GM12878 (cell line): ENCODE data around the gene MYOM1. TPM values are rescaled to one million over a fixed set of nuclear protein-coding genes. Genes with fewer than 3 reads are reported as not detected.

Source experiments
- CBX3 ChIP-seq: fragments of 200-600 bp; sonication (generic); IDR thresholded peaks from 2 replicates; pipeline ENCODE4 v1.6.1; 2016; ENCODE audit warnings: low read depth, borderline replicate concordance
- FOXM1 ChIP-seq: IDR thresholded peaks from 2 replicates; pipeline ENCODE4 v1.6.1; 2012; ENCODE audit warnings: low read depth, mild to moderate bottlenecking, inconsistent platforms, low read length, moderate library complexity
- GATAD2B ChIP-seq: fragments of 450-650 bp; conservative IDR thresholded peaks from 2 replicates; pipeline ENCODE4 v1.6.1; 2017; ENCODE audit warnings: low read depth, mild to moderate bottlenecking, moderate library complexity
- JUNB ChIP-seq: IDR thresholded peaks from 2 replicates; pipeline ENCODE4 v1.6.1; 2016; ENCODE audit warnings: antibody characterized with exemption, mild to moderate bottlenecking
- KLF5 ChIP-seq: fragments of 450-650 bp; IDR thresholded peaks from 2 replicates; pipeline ENCODE4 v1.6.1; 2014; ENCODE audit warnings: mild to moderate bottlenecking; ENCODE audit not compliant: partially characterized antibody
- MXI1 ChIP-seq: fragments of 150-350 bp; IDR thresholded peaks from 2 replicates; pipeline ENCODE4 v1.6.1; 2011; ENCODE audit warnings: low read depth, mild to moderate bottlenecking, inconsistent platforms, low read length, improper control_type of control experiment
- MYC ChIP-seq: IDR thresholded peaks from 2 replicates; pipeline ENCODE4 v1.6.1; 2011; ENCODE audit warnings: mild to moderate bottlenecking, low read length, moderate library complexity, inconsistent platforms; ENCODE audit not compliant: insufficient read depth, insufficient replicate concordance, insufficient read length, severe bottlenecking
- NFXL1 ChIP-seq: fragments of 450-650 bp; IDR thresholded peaks from 2 replicates; pipeline ENCODE4 v1.6.1; 2017; ENCODE audit warnings: antibody characterized with exemption, mild to moderate bottlenecking, borderline replicate concordance
- NFYA ChIP-seq: IDR thresholded peaks from 2 replicates; pipeline ENCODE4 v1.6.1; 2011; ENCODE audit warnings: low read depth, mild to moderate bottlenecking, low read length, improper control_type of control experiment, borderline replicate concordance
- NRF1 ChIP-seq: conservative IDR thresholded peaks from 2 replicates; pipeline ENCODE4 v1.6.1; 2011; ENCODE audit warnings: mild to moderate bottlenecking, low read depth, low read length, improper control_type of control experiment
- PAX5 ChIP-seq: IDR thresholded peaks from 2 replicates; pipeline ENCODE4 v1.6.1; 2011; ENCODE audit warnings: low read depth, low read length, borderline replicate concordance
- RAD21 ChIP-seq: IDR thresholded peaks from 2 replicates; pipeline ENCODE4 v1.6.1; 2011; ENCODE audit warnings: mild to moderate bottlenecking, low read depth, low read length, moderate library complexity; ENCODE audit not compliant: insufficient read depth
- RB1 ChIP-seq: fragments of 450-650 bp; formaldehyde crosslinking; IDR thresholded peaks from 2 replicates; pipeline ENCODE4 v1.6.1; 2017; ENCODE audit warnings: mild to moderate bottlenecking, borderline replicate concordance
- RELA ChIP-seq: fragments of 450-650 bp; IDR thresholded peaks from 2 replicates; pipeline ENCODE4 v1.8.0; 2014; ENCODE audit warnings: borderline replicate concordance; ENCODE audit not compliant: partially characterized antibody
- RUNX3 ChIP-seq: IDR thresholded peaks from 2 replicates; pipeline ENCODE4 v1.6.1; 2012; ENCODE audit warnings: low read length, inconsistent platforms
- SIX5 ChIP-seq: IDR thresholded peaks from 2 replicates; pipeline ENCODE4 v1.6.1; 2011; ENCODE audit warnings: mild to moderate bottlenecking, low read depth, low read length, moderate library complexity; ENCODE audit not compliant: severe bottlenecking
- SP1 ChIP-seq: IDR thresholded peaks from one replicate; pipeline ENCODE4 v1.6.1; 2011; ENCODE audit warnings: low read depth, low read length
- ZNF24 ChIP-seq: fragments of 450-650 bp; IDR thresholded peaks from 2 replicates; pipeline ENCODE4 v1.6.1; 2017; ENCODE audit warnings: antibody characterized with exemption, mild to moderate bottlenecking
- polyA plus RNA-seq, 11 experiments: library from polyadenylated mRNA; depleted of rRNA in 4 of 11; unstranded in 6 of 11; stranded (reverse) in 5 of 11; fragments of >200 nt; fragmentation: Nextera tagmentation in 4 of 11; fragmentation: Illumina TruSeq in 1 of 11; extraction: Ambion mirVana in 4 of 11; extraction: Trizol in 1 of 11; gene quantifications; 1 replicate in 1 of 11; 2 replicates in 10 of 11; pipeline versions ENCODE4 v1.2.1 to v1.2.3, GENCODE V29; 2011 to 2016; ENCODE audit warnings: inconsistent platforms in 2 of 11, missing spikeins in 2 of 11, low read depth in 1 of 11
- total RNA-seq, 4 experiments: library from RNA; depleted of rRNA in 3 of 4; stranded (reverse); fragments of >200 nt in 3 of 4; fragmentation: Illumina TruSeq in 1 of 4; extraction: Trizol in 1 of 4; gene quantifications; 2 replicates each; pipeline versions ENCODE4 v1.2.1 to v1.2.3, GENCODE V29; 2013 to 2021
- TF ChIP-seq, protein P1 (sequence below): IDR thresholded peaks from 2 replicates; pipeline ENCODE4 v1.6.1; 2012; ENCODE audit warnings: low read length, inconsistent platforms
- TF ChIP-seq, protein P2 (sequence below): IDR thresholded peaks from 2 replicates; pipeline ENCODE4 v1.6.1; 2012; ENCODE audit warnings: mild to moderate bottlenecking, low read depth, low read length
- TF ChIP-seq, protein P3 (sequence below): fragments of 450-650 bp; IDR thresholded peaks from 2 replicates; pipeline ENCODE4 v1.6.1; 2017; ENCODE audit warnings: mild to moderate bottlenecking, moderate library complexity

MYOM1 gene
- total and polyA plus RNA-seq, 10 of the 15 experiments (the other 5 are each of a cell fraction or from before 2014, with no cell fraction given): 0.06 to 1.0 (median 0.57) TPM

DNA sequence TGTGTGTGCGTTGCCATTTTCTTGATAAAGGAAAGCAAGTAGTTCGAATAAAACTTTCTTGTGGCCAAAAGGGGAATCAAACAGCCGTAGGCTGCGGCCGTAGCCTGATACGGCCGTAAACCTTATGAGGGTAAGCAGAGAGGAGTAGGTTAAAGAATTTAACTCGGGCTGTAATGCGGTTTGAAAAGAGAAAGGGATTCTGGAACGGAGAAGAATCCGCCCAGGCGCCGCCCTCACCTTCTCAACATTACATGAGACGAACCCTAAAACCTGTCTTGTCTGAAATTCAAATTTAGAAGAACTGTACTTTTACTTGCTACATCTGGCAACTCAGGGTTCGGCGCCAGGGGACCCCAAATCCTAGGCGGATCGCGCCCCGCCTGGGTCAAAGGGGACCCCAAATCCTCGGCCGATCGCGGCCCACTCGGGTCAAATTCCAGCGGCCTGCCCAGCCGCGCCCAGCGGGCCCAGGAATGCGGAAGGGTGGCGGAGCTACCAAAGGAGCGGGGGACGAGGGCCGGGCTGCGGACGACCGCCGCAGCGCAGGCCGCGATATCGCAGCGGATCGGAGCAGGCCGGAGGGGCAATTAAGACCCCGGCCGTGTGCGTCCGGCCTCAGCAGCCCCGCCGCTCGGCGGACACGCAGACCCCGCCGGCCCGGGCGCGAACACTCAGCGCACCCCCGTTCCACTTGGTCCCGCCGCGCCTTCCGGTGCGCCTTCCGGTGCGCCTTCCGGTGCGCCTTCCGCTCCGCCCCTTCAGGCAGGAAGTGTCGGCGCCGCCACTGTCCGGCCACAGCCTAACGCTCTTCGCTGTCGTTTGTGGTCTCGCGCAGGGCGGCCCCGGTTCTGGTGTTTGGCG lies 41.8 kb upstream of the MYOM1 start, which contains the start of gene MYL12B (continued):
- TF ChIP-seq, protein P1, sequence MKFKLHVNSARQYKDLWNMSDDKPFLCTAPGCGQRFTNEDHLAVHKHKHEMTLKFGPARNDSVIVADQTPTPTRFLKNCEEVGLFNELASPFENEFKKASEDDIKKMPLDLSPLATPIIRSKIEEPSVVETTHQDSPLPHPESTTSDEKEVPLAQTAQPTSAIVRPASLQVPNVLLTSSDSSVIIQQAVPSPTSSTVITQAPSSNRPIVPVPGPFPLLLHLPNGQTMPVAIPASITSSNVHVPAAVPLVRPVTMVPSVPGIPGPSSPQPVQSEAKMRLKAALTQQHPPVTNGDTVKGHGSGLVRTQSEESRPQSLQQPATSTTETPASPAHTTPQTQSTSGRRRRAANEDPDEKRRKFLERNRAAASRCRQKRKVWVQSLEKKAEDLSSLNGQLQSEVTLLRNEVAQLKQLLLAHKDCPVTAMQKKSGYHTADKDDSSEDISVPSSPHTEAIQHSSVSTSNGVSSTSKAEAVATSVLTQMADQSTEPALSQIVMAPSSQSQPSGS: no peak
- TF ChIP-seq, protein P2, sequence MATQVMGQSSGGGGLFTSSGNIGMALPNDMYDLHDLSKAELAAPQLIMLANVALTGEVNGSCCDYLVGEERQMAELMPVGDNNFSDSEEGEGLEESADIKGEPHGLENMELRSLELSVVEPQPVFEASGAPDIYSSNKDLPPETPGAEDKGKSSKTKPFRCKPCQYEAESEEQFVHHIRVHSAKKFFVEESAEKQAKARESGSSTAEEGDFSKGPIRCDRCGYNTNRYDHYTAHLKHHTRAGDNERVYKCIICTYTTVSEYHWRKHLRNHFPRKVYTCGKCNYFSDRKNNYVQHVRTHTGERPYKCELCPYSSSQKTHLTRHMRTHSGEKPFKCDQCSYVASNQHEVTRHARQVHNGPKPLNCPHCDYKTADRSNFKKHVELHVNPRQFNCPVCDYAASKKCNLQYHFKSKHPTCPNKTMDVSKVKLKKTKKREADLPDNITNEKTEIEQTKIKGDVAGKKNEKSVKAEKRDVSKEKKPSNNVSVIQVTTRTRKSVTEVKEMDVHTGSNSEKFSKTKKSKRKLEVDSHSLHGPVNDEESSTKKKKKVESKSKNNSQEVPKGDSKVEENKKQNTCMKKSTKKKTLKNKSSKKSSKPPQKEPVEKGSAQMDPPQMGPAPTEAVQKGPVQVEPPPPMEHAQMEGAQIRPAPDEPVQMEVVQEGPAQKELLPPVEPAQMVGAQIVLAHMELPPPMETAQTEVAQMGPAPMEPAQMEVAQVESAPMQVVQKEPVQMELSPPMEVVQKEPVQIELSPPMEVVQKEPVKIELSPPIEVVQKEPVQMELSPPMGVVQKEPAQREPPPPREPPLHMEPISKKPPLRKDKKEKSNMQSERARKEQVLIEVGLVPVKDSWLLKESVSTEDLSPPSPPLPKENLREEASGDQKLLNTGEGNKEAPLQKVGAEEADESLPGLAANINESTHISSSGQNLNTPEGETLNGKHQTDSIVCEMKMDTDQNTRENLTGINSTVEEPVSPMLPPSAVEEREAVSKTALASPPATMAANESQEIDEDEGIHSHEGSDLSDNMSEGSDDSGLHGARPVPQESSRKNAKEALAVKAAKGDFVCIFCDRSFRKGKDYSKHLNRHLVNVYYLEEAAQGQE: no peak
- TF ChIP-seq ZNF24: no peak; the same call in 1 of the 2 replicates
- peak; percentile 99 for TF ChIP-seq GATAD2B
- peak; percentile 79 for TF ChIP-seq RUNX3
- TF ChIP-seq, protein P3, sequence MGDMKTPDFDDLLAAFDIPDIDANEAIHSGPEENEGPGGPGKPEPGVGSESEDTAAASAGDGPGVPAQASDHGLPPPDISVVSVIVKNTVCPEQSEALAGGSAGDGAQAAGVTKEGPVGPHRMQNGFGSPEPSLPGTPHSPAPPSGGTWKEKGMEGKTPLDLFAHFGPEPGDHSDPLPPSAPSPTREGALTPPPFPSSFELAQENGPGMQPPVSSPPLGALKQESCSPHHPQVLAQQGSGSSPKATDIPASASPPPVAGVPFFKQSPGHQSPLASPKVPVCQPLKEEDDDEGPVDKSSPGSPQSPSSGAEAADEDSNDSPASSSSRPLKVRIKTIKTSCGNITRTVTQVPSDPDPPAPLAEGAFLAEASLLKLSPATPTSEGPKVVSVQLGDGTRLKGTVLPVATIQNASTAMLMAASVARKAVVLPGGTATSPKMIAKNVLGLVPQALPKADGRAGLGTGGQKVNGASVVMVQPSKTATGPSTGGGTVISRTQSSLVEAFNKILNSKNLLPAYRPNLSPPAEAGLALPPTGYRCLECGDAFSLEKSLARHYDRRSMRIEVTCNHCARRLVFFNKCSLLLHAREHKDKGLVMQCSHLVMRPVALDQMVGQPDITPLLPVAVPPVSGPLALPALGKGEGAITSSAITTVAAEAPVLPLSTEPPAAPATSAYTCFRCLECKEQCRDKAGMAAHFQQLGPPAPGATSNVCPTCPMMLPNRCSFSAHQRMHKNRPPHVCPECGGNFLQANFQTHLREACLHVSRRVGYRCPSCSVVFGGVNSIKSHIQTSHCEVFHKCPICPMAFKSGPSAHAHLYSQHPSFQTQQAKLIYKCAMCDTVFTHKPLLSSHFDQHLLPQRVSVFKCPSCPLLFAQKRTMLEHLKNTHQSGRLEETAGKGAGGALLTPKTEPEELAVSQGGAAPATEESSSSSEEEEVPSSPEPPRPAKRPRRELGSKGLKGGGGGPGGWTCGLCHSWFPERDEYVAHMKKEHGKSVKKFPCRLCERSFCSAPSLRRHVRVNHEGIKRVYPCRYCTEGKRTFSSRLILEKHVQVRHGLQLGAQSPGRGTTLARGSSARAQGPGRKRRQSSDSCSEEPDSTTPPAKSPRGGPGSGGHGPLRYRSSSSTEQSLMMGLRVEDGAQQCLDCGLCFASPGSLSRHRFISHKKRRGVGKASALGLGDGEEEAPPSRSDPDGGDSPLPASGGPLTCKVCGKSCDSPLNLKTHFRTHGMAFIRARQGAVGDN: peak; percentile 13; the same call in 1 of the 2 replicates
- peak; percentile 99 for TF ChIP-seq KLF5
- TF ChIP-seq NFXL1: no peak
- TF ChIP-seq JUNB: 0 out of 2 replicates have a peak, but pooled peaks have one; percentile 13
- TF ChIP-seq SP1: no peak
- TF ChIP-seq NRF1: no peak
- TF ChIP-seq RELA: peak; percentile 73
- TF ChIP-seq RAD21: no peak
- TF ChIP-seq NFYA: no peak
- peak; percentile 70 for TF ChIP-seq FOXM1
- no peak for TF ChIP-seq MYC
- TF ChIP-seq SIX5: peak; percentile 55
- no peak for TF ChIP-seq CBX3
- peak; percentile 78; the same call in 1 of the 2 replicates for TF ChIP-seq RB1
- TF ChIP-seq MXI1: peak; percentile 69
- no peak for TF ChIP-seq PAX5
